Glutamatergic neuron (in vitro differentiated cells): ENCODE results near the gene AVP. TPM values are rescaled to one million over a fixed set of nuclear protein-coding genes. Genes with fewer than 3 reads are reported as not detected.
A peak's percentile ranks its signal among the peaks of the same experiment; 100 is the strongest.

Experiments
- DNase-seq: peaks from one replicate; pipeline ENCODE4 v3.0.0; 2022
- H3K27ac Mint-ChIP-seq: one replicate; pipeline ENCODE4 v1.8.0; 2020; ENCODE audit warnings: mild to moderate bottlenecking, mixed read lengths, inconsistent platforms; ENCODE audit not compliant: unreplicated experiment
- H3K27me3 Mint-ChIP-seq: one replicate; pipeline ENCODE4 v1.8.0; 2020; ENCODE audit warnings: mild to moderate bottlenecking, moderate library complexity, mixed read lengths, inconsistent platforms; ENCODE audit not compliant: unreplicated experiment
- H3K36me3 Mint-ChIP-seq: one replicate; pipeline ENCODE4 v1.8.0; 2020; ENCODE audit warnings: mild to moderate bottlenecking, mixed read lengths, inconsistent platforms; ENCODE audit not compliant: unreplicated experiment
- H3K4me1 Mint-ChIP-seq: one replicate; pipeline ENCODE4 v1.8.0; 2020; ENCODE audit warnings: mild to moderate bottlenecking, low read depth, mixed read lengths, inconsistent platforms; ENCODE audit not compliant: unreplicated experiment
- H3K4me3 Mint-ChIP-seq: one replicate; pipeline ENCODE4 v1.8.0; 2020; ENCODE audit warnings: mild to moderate bottlenecking, mixed read lengths, inconsistent platforms; ENCODE audit not compliant: unreplicated experiment
- H3K9me3 Mint-ChIP-seq: one replicate; pipeline ENCODE4 v1.8.0; 2020; ENCODE audit warnings: mild to moderate bottlenecking, moderate library complexity, mixed read lengths, inconsistent platforms; ENCODE audit not compliant: unreplicated experiment
- long read RNA-seq: library from polyadenylated mRNA; unstranded; transcript quantifications from one replicate; pipeline ENCODE4 v2.0.0, GENCODE V29; 2020; ENCODE audit not compliant: unreplicated experiment
- total RNA-seq: library from RNA; stranded (reverse); fragmentation: NEBNext Ultra II Directional; extraction: Animal tissue kit (Norgen Biotek cat#: 25700); gene quantifications from one replicate; pipeline ENCODE4 v1.2.1, GENCODE V29; 2021; ENCODE audit not compliant: unreplicated experiment
- TF ChIP-seq, protein P1 (sequence below): fragments of 200-600 bp; sonication (generic); IDR thresholded peaks from one replicate; pipeline ENCODE4 v1.5.0; 2021; ENCODE audit not compliant: partially characterized antibody, unreplicated experiment

The AVP gene
- not detected for total RNA-seq
- long read RNA-seq, result 0 reads

- Mint-ChIP-seq H3K27me3 (peaks cover 19% of the 10 kb centered on the region), H3K4me3 (no peak within 1 kb of the TSS)
Measured at GRCh38 chr20:3084283-3084985, at the start of gene AVP. Gene AVP (minus strand): TSS chr20:3084724. CDS start chr20:3084674, 50 bp downstream.

GRCh38 chr20:3134151-3134550 is 49.6 kb upstream of the AVP start:
- TF ChIP-seq, protein P1, sequence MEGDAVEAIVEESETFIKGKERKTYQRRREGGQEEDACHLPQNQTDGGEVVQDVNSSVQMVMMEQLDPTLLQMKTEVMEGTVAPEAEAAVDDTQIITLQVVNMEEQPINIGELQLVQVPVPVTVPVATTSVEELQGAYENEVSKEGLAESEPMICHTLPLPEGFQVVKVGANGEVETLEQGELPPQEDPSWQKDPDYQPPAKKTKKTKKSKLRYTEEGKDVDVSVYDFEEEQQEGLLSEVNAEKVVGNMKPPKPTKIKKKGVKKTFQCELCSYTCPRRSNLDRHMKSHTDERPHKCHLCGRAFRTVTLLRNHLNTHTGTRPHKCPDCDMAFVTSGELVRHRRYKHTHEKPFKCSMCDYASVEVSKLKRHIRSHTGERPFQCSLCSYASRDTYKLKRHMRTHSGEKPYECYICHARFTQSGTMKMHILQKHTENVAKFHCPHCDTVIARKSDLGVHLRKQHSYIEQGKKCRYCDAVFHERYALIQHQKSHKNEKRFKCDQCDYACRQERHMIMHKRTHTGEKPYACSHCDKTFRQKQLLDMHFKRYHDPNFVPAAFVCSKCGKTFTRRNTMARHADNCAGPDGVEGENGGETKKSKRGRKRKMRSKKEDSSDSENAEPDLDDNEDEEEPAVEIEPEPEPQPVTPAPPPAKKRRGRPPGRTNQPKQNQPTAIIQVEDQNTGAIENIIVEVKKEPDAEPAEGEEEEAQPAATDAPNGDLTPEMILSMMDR, result no peak
- H3K36me3 Mint-ChIP-seq, result no peaks in the 10 kb centered on the region
- peaks cover under 1% of the 10 kb centered on the region for H3K27me3 Mint-ChIP-seq
- peaks cover 2% of the 10 kb centered on the region for H3K9me3 Mint-ChIP-seq
- DNase-seq, result no peak
- H3K4me3 Mint-ChIP-seq, result no peak overlapping the region
- peaks cover 4% of the 10 kb centered on the region for H3K4me1 Mint-ChIP-seq
- no peak overlapping the region for H3K27ac Mint-ChIP-seq

More at GRCh38 chr20:3084283-3084985, at the start of gene AVP:
- Mint-ChIP-seq H3K27ac (no peak within 1 kb of the TSS), H3K4me1 (no peaks in the 10 kb centered on the region), H3K9me3 (peaks cover 1% of the 10 kb centered on the region), H3K36me3 (no peaks in the 10 kb centered on the region)
- TF ChIP-seq, protein P1, result no peak
- no peak for DNase-seq

- TF ChIP-seq, protein P1, result no peak
- Mint-ChIP-seq H3K27ac (no peak overlapping the region), H3K4me1 (peaks cover 11% of the 10 kb centered on the region), H3K27me3 (peaks cover 8% of the 10 kb centered on the region), H3K36me3 (no peaks in the 10 kb centered on the region), H3K9me3 (peaks cover 2% of the 10 kb centered on the region), H3K4me3 (no peak overlapping the region)
- DNase-seq, result no peak
Measured at GRCh38 chr20:3133155-3133554, 48.6 kb upstream of the AVP start.

GRCh38 chr20:3130051-3130600 is 45.6 kb upstream of the AVP start:
- TF ChIP-seq, protein P1, result no peak
- no peak overlapping the region for H3K27ac Mint-ChIP-seq
- H3K4me3 Mint-ChIP-seq, result no peak overlapping the region
- DNase-seq, result no peak
- peaks cover 8% of the 10 kb centered on the region for H3K9me3 Mint-ChIP-seq
- peaks cover 18% of the 10 kb centered on the region for H3K4me1 Mint-ChIP-seq
- H3K27me3 Mint-ChIP-seq, result peaks cover 10% of the 10 kb centered on the region
- no peaks in the 10 kb centered on the region for H3K36me3 Mint-ChIP-seq

DNA sequence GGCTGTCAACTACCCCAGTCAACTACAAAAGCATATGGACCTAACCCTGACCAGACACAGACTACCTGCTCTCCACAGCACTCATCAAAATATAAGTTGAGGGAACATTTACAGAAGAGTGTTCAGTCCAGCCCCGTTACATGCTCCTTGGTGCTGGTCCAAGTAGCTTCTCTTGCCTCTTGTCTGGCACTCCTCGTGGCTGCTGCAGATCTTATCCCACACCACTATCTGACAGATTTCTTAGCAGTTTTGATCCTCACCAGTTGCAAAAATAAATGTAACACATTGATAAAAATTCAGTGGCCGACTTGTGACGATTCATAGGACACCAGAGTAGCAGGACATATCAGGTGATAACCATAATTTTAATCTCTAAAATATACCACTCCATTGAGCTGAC is 44.6 kb upstream of the AVP start:
- peak overlapping the region; percentile 47 for H3K4me3 Mint-ChIP-seq
- TF ChIP-seq, protein P1, result no peak
- no peaks in the 10 kb centered on the region for H3K36me3 Mint-ChIP-seq
- peaks cover 10% of the 10 kb centered on the region for H3K27me3 Mint-ChIP-seq
- H3K4me1 Mint-ChIP-seq, result peaks cover 18% of the 10 kb centered on the region
- peaks cover 8% of the 10 kb centered on the region for H3K9me3 Mint-ChIP-seq
- DNase-seq, result no peak
- H3K27ac Mint-ChIP-seq, result peak overlapping the region; percentile 93
